WTC11 (cell line): ENCODE data around the gene HMCN1. TPM values are rescaled to one million over a fixed set of nuclear protein-coding genes. Genes with fewer than 3 reads are reported as not detected.

Experiments
- ATAC-seq: fragments of 200-7000 bp; cut with Tn5 transposase; 2 replicates; pipeline ENCODE4 v1.10.0; 2021; ENCODE audit warnings: mild to moderate bottlenecking, moderate library complexity
- CTCF ChIA-PET: fragments of 300-600 bp; sonication (Branson Sonifier 250); formaldehyde crosslinking; loops from one replicate; lab custom pipeline; 2021; ENCODE audit warnings: antibody characterized with exemption; lab: Charles Lee
- POLR2A ChIA-PET: fragments of 350-600 bp; sonication (Branson Sonifier 250); formaldehyde crosslinking; loops from one replicate; lab custom pipeline; 2021; ENCODE audit warnings: antibody characterized with exemption; lab: Charles Lee
- DNase-seq: peaks from one replicate; pipeline ENCODE4 v3.0.0; 2021; ENCODE audit warnings: low spot score
- H3K27ac Mint-ChIP-seq: 2 replicates; pipeline ENCODE4 v1.8.0; 2021; ENCODE audit warnings: mixed read lengths
- H3K27me3 Mint-ChIP-seq: 2 replicates; pipeline ENCODE4 v1.8.0; 2021; ENCODE audit warnings: low read depth, mild to moderate bottlenecking, moderate library complexity, mixed read lengths
- H3K36me3 Mint-ChIP-seq: 2 replicates; pipeline ENCODE4 v1.8.0; 2021; ENCODE audit warnings: mixed read lengths
- H3K4me1 Mint-ChIP-seq: 2 replicates; pipeline ENCODE4 v1.8.0; 2022; ENCODE audit warnings: mixed read lengths
- H3K4me3 Mint-ChIP-seq: 2 replicates; pipeline ENCODE4 v1.8.0; 2021; ENCODE audit warnings: mild to moderate bottlenecking, moderate library complexity, mixed read lengths
- H3K9me3 Mint-ChIP-seq: 2 replicates; pipeline ENCODE4 v1.8.0; 2021; ENCODE audit warnings: mixed read lengths
- CBFB ChIP-seq: sonication (generic); formaldehyde crosslinking; IDR thresholded peaks from 2 replicates; pipeline ENCODE4 v1.8.1; 2022; ENCODE audit warnings: mild to moderate bottlenecking, low read depth, missing genetic modification reagents
- EMX1 ChIP-seq: fragments of 250-450 bp; sonication (Bioruptor Pico); IDR thresholded peaks from 2 replicates; pipeline ENCODE4 v1.8.0; 2021; ENCODE audit warnings: mild to moderate bottlenecking
- ESRRA ChIP-seq: sonication (generic); formaldehyde crosslinking; IDR thresholded peaks from 2 replicates; pipeline ENCODE4 v1.8.1; 2022; ENCODE audit warnings: mild to moderate bottlenecking, missing genetic modification reagents, borderline replicate concordance
- FOXK1 ChIP-seq: sonication (generic); formaldehyde crosslinking; IDR thresholded peaks from 2 replicates; pipeline ENCODE4 v1.8.0; 2022; ENCODE audit warnings: mild to moderate bottlenecking, moderate library complexity, missing genetic modification reagents
- JAZF1 ChIP-seq: fragments of 250-450 bp; sonication (Bioruptor Pico); IDR thresholded peaks from 2 replicates; pipeline ENCODE4 v1.9.0; 2021; ENCODE audit warnings: moderate library complexity, mild to moderate bottlenecking, inconsistent platforms
- JUN ChIP-seq: sonication (generic); formaldehyde crosslinking; IDR thresholded peaks from 2 replicates; pipeline ENCODE4 v1.8.0; 2023; ENCODE audit warnings: mild to moderate bottlenecking, missing genetic modification reagents
- NFATC4 ChIP-seq: fragments of 250-450 bp; sonication (Bioruptor Pico); IDR thresholded peaks from 2 replicates; pipeline ENCODE4 v1.9.0; 2021; ENCODE audit warnings: mild to moderate bottlenecking
- NFE2L1 ChIP-seq: sonication (generic); formaldehyde crosslinking; IDR thresholded peaks from 2 replicates; pipeline ENCODE4 v1.8.1; 2023; ENCODE audit warnings: missing genetic modification reagents
- NFYB ChIP-seq: sonication (generic); formaldehyde crosslinking; conservative IDR thresholded peaks from 2 replicates; pipeline ENCODE4 v1.8.0; 2022; ENCODE audit warnings: low read depth, missing genetic modification reagents
- NR2C2 ChIP-seq: sonication (generic); formaldehyde crosslinking; IDR thresholded peaks from 2 replicates; pipeline ENCODE4 v1.8.0; 2022; ENCODE audit warnings: mild to moderate bottlenecking, missing genetic modification reagents
- PRRX2 ChIP-seq: fragments of 250-450 bp; sonication (Bioruptor Pico); IDR thresholded peaks from 2 replicates; pipeline ENCODE4 v1.8.0; 2021; ENCODE audit warnings: mild to moderate bottlenecking
- SOX15 ChIP-seq: fragments of 250-450 bp; sonication (Bioruptor Pico); IDR thresholded peaks from 2 replicates; pipeline ENCODE4 v1.9.0; 2021; ENCODE audit warnings: mild to moderate bottlenecking
- TEAD1 ChIP-seq: sonication (generic); formaldehyde crosslinking; IDR thresholded peaks from 2 replicates; pipeline ENCODE4 v1.8.0; 2022; ENCODE audit warnings: mild to moderate bottlenecking, missing genetic modification reagents
- TP53 ChIP-seq: sonication (generic); formaldehyde crosslinking; IDR thresholded peaks from 2 replicates; pipeline ENCODE4 v1.8.1; 2023; ENCODE audit warnings: mild to moderate bottlenecking, missing genetic modification reagents
- ZNF671 ChIP-seq: fragments of 250-450 bp; sonication (Bioruptor Pico); IDR thresholded peaks from 2 replicates; pipeline ENCODE4 v1.8.0; 2021; ENCODE audit warnings: mild to moderate bottlenecking
- total RNA-seq: library from RNA; stranded (reverse); gene quantifications from 3 replicates; pipeline ENCODE4 v1.2.3, GENCODE V29; 2021
- TF ChIP-seq, protein P1 (sequence below): fragments of 200-600 bp; IDR thresholded peaks from 2 replicates; pipeline ENCODE4 v1.8.0; 2022; ENCODE audit warnings: antibody characterized with exemption
- TF ChIP-seq, protein P2 (sequence below): sonication (generic); formaldehyde crosslinking; IDR thresholded peaks from 2 replicates; pipeline ENCODE4 v1.8.1; 2022; ENCODE audit warnings: low read depth, missing genetic modification reagents, borderline replicate concordance
- TF ChIP-seq, protein P3 (sequence below): fragments of 250-450 bp; sonication (Bioruptor Pico); IDR thresholded peaks from 2 replicates; pipeline ENCODE4 v1.9.0; 2021; ENCODE audit warnings: moderate library complexity, mild to moderate bottlenecking, inconsistent platforms, borderline replicate concordance
- TF ChIP-seq, protein P4 (sequence below): sonication (generic); formaldehyde crosslinking; IDR thresholded peaks from 2 replicates; pipeline ENCODE4 v1.8.1; 2023; ENCODE audit warnings: mild to moderate bottlenecking, moderate library complexity, missing genetic modification reagents
- TF ChIP-seq, protein P5 (sequence below): sonication (generic); formaldehyde crosslinking; IDR thresholded peaks from 2 replicates; pipeline ENCODE4 v1.8.0; 2023; ENCODE audit warnings: missing genetic modification reagents
- TF ChIP-seq, protein P6 (sequence below): sonication (generic); formaldehyde crosslinking; IDR thresholded peaks from 2 replicates; pipeline ENCODE4 v1.8.1; 2022; ENCODE audit warnings: mild to moderate bottlenecking, moderate library complexity, missing genetic modification reagents
- TF ChIP-seq, protein P7 (sequence below): sonication (generic); formaldehyde crosslinking; IDR thresholded peaks from 2 replicates; pipeline ENCODE4 v1.8.0; 2022; ENCODE audit warnings: mild to moderate bottlenecking, missing genetic modification reagents

HMCN1 gene
- total RNA-seq, 1 experiment from 2014 or later = 5.6 TPM

DNA sequence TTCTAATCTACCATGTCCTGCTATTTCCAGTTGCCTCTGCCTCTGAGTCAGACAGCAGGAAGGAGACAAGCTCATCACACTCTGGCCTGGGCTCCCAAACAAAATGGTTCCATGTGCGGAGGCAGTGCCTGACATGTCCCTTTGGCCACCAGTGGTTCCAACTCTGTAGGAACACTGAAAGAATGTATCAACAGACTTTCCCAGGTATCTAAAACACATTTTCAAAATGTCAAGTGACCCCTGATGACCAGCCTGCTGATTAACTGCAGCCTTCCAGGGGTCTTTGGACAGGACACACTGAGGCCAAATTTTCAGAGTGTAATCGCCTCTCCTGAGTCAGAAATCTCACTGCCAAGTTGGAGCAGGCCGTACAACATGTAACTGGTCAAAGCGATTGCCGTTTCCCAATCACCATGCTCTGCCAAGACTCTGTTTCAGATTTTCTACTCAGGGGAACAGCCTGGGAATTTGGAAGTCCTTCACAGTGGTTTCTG is 468.1 kb downstream of the HMCN1 start:
- CTCF ChIA-PET = no interaction called here
- Mint-ChIP-seq H3K4me1 (peaks cover 20% of the 10 kb centered on the region), H3K9me3 (peaks cover 6% of the 10 kb centered on the region)
- DNase-seq = no peak
- TF ChIP-seq, protein P1, sequence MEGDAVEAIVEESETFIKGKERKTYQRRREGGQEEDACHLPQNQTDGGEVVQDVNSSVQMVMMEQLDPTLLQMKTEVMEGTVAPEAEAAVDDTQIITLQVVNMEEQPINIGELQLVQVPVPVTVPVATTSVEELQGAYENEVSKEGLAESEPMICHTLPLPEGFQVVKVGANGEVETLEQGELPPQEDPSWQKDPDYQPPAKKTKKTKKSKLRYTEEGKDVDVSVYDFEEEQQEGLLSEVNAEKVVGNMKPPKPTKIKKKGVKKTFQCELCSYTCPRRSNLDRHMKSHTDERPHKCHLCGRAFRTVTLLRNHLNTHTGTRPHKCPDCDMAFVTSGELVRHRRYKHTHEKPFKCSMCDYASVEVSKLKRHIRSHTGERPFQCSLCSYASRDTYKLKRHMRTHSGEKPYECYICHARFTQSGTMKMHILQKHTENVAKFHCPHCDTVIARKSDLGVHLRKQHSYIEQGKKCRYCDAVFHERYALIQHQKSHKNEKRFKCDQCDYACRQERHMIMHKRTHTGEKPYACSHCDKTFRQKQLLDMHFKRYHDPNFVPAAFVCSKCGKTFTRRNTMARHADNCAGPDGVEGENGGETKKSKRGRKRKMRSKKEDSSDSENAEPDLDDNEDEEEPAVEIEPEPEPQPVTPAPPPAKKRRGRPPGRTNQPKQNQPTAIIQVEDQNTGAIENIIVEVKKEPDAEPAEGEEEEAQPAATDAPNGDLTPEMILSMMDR = no peak
- TF ChIP-seq TEAD1 = no peak
- TF ChIP-seq FOXK1 = no peak
- TF ChIP-seq, protein P2, sequence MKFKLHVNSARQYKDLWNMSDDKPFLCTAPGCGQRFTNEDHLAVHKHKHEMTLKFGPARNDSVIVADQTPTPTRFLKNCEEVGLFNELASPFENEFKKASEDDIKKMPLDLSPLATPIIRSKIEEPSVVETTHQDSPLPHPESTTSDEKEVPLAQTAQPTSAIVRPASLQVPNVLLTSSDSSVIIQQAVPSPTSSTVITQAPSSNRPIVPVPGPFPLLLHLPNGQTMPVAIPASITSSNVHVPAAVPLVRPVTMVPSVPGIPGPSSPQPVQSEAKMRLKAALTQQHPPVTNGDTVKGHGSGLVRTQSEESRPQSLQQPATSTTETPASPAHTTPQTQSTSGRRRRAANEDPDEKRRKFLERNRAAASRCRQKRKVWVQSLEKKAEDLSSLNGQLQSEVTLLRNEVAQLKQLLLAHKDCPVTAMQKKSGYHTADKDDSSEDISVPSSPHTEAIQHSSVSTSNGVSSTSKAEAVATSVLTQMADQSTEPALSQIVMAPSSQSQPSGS (CRISPR knock-in tag) = no peak
- TF ChIP-seq ESRRA (CRISPR knock-in tag) = no peak
- TF ChIP-seq, protein P3, sequence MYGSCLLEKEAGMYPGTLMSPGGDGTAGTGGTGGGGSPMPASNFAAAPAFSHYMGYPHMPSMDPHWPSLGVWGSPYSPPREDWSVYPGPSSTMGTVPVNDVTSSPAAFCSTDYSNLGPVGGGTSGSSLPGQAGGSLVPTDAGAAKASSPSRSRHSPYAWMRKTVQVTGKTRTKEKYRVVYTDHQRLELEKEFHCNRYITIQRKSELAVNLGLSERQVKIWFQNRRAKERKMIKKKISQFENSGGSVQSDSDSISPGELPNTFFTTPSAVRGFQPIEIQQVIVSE = no peak
- no peak for TF ChIP-seq NFE2L1
- TF ChIP-seq NR2C2 (CRISPR knock-in tag) = no peak
- no peak for TF ChIP-seq JAZF1 (CRISPR knock-in tag)
- no peak for TF ChIP-seq PRRX2
- no peak for TF ChIP-seq JUN (CRISPR knock-in tag)
- no peak for TF ChIP-seq SOX15 (CRISPR knock-in tag)
- TF ChIP-seq, protein P4, sequence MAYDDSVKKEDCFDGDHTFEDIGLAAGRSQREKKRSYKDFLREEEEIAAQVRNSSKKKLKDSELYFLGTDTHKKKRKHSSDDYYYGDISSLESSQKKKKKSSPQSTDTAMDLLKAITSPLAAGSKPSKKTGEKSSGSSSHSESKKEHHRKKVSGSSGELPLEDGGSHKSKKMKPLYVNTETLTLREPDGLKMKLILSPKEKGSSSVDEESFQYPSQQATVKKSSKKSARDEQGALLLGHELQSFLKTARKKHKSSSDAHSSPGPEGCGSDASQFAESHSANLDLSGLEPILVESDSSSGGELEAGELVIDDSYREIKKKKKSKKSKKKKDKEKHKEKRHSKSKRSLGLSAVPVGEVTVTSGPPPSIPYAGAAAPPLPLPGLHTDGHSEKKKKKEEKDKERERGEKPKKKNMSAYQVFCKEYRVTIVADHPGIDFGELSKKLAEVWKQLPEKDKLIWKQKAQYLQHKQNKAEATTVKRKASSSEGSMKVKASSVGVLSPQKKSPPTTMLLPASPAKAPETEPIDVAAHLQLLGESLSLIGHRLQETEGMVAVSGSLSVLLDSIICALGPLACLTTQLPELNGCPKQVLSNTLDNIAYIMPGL (CRISPR knock-in tag) = no peak
- no peak for TF ChIP-seq NFYB (CRISPR knock-in tag)
- no peak for TF ChIP-seq EMX1 (CRISPR knock-in tag)
- TF ChIP-seq, all 79 proteins: peak for 0
- H3K36me3 Mint-ChIP-seq = no peaks in the 10 kb centered on the region
- no peak overlapping the region for H3K27ac Mint-ChIP-seq
- POLR2A ChIA-PET = no interaction called here
- no peak overlapping the region for H3K4me3 Mint-ChIP-seq
- ATAC-seq = no peak
- H3K27me3 Mint-ChIP-seq = no peaks in the 10 kb centered on the region

DNA sequence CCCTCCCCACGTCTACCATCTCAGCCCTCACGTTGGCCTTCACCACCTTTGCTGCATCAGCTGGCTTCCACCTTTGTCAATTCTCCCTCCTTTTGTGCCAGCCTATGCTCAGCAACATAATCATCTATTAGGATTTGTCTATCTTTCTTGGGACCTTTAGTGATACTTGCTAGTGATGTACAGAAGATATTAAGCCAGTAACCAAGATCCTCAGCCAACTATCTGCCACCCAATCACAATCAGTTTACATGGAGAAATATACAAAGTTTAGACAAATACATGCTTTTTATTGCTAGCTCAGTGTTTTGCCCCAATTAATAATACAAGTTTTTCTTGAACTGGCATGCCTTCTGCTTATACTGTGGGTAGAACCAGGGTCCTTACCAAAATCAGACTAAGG is 468.6 kb downstream of the HMCN1 start:
- no peak overlapping the region for H3K27ac Mint-ChIP-seq
- H3K27me3 Mint-ChIP-seq = no peaks in the 10 kb centered on the region
- DNase-seq = no peak
- POLR2A ChIA-PET = no interaction called here
- peaks cover 23% of the 10 kb centered on the region for H3K4me1 Mint-ChIP-seq
- TF ChIP-seq, protein P5, sequence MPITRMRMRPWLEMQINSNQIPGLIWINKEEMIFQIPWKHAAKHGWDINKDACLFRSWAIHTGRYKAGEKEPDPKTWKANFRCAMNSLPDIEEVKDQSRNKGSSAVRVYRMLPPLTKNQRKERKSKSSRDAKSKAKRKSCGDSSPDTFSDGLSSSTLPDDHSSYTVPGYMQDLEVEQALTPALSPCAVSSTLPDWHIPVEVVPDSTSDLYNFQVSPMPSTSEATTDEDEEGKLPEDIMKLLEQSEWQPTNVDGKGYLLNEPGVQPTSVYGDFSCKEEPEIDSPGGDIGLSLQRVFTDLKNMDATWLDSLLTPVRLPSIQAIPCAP (CRISPR knock-in tag) = no peak
- TF ChIP-seq, protein P2 (CRISPR knock-in tag) = no peak
- TF ChIP-seq CBFB (no peak), NFATC4 (CRISPR knock-in tag) (no peak), TP53 (CRISPR knock-in tag) (no peak), ZNF671 (no peak)
- TF ChIP-seq, protein P6, sequence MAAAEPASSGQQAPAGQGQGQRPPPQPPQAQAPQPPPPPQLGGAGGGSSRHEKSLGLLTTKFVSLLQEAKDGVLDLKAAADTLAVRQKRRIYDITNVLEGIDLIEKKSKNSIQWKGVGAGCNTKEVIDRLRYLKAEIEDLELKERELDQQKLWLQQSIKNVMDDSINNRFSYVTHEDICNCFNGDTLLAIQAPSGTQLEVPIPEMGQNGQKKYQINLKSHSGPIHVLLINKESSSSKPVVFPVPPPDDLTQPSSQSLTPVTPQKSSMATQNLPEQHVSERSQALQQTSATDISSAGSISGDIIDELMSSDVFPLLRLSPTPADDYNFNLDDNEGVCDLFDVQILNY (CRISPR knock-in tag) = no peak
- TF ChIP-seq, protein P7, sequence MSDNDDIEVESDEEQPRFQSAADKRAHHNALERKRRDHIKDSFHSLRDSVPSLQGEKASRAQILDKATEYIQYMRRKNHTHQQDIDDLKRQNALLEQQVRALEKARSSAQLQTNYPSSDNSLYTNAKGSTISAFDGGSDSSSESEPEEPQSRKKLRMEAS (CRISPR knock-in tag) = no peak
- TF ChIP-seq, all 79 proteins: peak for 0
- no peaks in the 10 kb centered on the region for H3K36me3 Mint-ChIP-seq
- no peak for ATAC-seq
- CTCF ChIA-PET = no interaction called here
- peaks cover 6% of the 10 kb centered on the region for H3K9me3 Mint-ChIP-seq
- H3K4me3 Mint-ChIP-seq = no peak overlapping the region
